Measurements from ENCODE around the gene TPH2.

Gene TPH2

GRCh38 chr12:71938728-71939385 lies at the start of gene TPH2:
TPH2 (plus strand) TSS chr12:71938845; CDS start chr12:71938987, 142 bp downstream.
- peak; percentile 59 for DNase-seq

GRCh38 chr12:71890475-71890874 lies 48.2 kb upstream of the TPH2 start:
- DNase-seq: no peak

GRCh38 chr12:71892059-71892458 lies 46.6 kb upstream of the TPH2 start:
- no peak for DNase-seq

GRCh38 chr12:71896205-71896882 lies 42.3 kb upstream of the TPH2 start:
- no peak for DNase-seq

- DNase-seq: no peak
Observed at GRCh38 chr12:71900091-71900490, 38.6 kb upstream of the TPH2 start.

GRCh38 chr12:71904629-71905028 lies 34.0 kb upstream of the TPH2 start:
- DNase-seq: no peak

GRCh38 chr12:71935594-71935993 lies 3.1 kb upstream of the TPH2 start:
- no peak for DNase-seq

- DNase-seq: no peak
Observed at GRCh38 chr12:71940068-71940467, 1.4 kb downstream of the TPH2 start.

- DNase-seq: no peak
Observed at GRCh38 chr12:71941174-71941573, 2.5 kb downstream of the TPH2 start.

GRCh38 chr12:71942259-71942658 lies 3.6 kb downstream of the TPH2 start:
- DNase-seq: no peak

GRCh38 chr12:71942703-71943102 lies 4.1 kb downstream of the TPH2 start:
- no peak for DNase-seq

- DNase-seq: no peak
Observed at GRCh38 chr12:71945121-71945520, 6.5 kb downstream of the TPH2 start.

- no peak for DNase-seq
Observed at GRCh38 chr12:71945883-71946282, 7.2 kb downstream of the TPH2 start.

- DNase-seq: no peak
Observed at GRCh38 chr12:71947645-71948105, 9.0 kb downstream of the TPH2 start.

GRCh38 chr12:71948390-71948789 lies 9.7 kb downstream of the TPH2 start:
- DNase-seq: no peak

- DNase-seq: no peak
Observed at GRCh38 chr12:71949646-71950045, 11.0 kb downstream of the TPH2 start.

- DNase-seq: no peak
Observed at GRCh38 chr12:71950404-71950803, 11.8 kb downstream of the TPH2 start.

GRCh38 chr12:71950819-71951218 lies 12.2 kb downstream of the TPH2 start:
- DNase-seq: no peak

GRCh38 chr12:71954083-71954778 lies 15.6 kb downstream of the TPH2 start:
- no peak for DNase-seq

GRCh38 chr12:71954861-71955260 lies 16.2 kb downstream of the TPH2 start:
- DNase-seq: no peak

GRCh38 chr12:71955970-71956369 lies 17.3 kb downstream of the TPH2 start:
- no peak for DNase-seq

GRCh38 chr12:71958056-71958455 lies 19.4 kb downstream of the TPH2 start:
- no peak for DNase-seq

- no peak for DNase-seq
Observed at GRCh38 chr12:71958457-71958856, 19.8 kb downstream of the TPH2 start.

- DNase-seq: no peak
Observed at GRCh38 chr12:71958993-71959578, 20.4 kb downstream of the TPH2 start.

All from activated CD8-positive, alpha-beta memory T cell treated with anti-CD3 and anti-CD28 coated beads for 24 hours (primary cell).